ENCODE measurements around the gene RASGRP2.

RASGRP2 gene

DNA sequence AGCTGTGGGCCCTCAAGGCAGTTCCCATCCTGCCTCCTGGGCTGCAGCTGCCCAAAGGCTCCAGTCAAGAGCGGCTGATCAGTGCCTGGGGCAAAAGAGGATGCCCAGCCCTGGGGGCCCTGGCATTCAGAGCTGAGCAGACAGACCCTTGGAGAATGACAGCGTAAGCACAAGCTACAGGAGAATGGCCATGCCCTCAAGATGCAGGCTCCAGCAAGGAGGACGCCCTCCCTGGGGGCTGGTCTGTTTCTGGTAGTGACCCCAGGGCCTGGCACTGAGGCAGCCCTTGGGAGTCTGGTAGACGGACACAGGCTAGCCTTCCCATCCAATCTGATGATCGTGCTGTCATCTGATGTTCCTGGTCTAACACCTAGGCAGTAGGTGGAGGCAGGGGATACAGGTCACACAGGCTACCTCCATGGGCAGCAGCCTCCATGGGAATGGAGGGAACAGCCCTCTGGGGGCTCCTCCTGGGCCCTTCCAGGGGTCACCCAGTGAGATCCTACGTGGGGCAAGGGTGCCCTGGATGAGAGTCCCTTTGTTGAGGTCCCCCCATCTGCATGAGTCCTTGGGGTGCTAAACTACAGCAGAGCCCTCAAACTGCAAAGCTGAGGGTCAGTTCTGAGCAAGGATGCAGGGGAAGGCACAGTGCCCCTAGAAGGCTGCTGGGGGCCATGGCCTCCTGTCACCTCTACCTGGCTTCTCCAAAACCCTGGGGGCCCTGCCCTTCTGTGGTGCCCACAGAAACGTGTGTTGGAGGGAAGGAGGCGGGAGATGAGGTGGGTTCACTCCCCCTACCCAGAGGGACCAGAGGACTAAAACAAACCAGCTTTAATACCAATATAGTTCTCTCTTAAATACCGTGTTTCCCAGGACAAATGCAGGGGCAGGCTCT lies 44.6 kb upstream of the RASGRP2 start:
- in situ Hi-C loops (cut with MboI; ENCODE audit: low sequenced_read_pairs, unreplicated experiment) = no loop called here
- DNase-seq (ENCODE audit: low spot score) = peak; percentile 13
- TF ChIP-seq, protein P1, sequence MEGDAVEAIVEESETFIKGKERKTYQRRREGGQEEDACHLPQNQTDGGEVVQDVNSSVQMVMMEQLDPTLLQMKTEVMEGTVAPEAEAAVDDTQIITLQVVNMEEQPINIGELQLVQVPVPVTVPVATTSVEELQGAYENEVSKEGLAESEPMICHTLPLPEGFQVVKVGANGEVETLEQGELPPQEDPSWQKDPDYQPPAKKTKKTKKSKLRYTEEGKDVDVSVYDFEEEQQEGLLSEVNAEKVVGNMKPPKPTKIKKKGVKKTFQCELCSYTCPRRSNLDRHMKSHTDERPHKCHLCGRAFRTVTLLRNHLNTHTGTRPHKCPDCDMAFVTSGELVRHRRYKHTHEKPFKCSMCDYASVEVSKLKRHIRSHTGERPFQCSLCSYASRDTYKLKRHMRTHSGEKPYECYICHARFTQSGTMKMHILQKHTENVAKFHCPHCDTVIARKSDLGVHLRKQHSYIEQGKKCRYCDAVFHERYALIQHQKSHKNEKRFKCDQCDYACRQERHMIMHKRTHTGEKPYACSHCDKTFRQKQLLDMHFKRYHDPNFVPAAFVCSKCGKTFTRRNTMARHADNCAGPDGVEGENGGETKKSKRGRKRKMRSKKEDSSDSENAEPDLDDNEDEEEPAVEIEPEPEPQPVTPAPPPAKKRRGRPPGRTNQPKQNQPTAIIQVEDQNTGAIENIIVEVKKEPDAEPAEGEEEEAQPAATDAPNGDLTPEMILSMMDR (IDR thresholded peaks at IDR 0.05; ENCODE audit: borderline replicate concordance, control extremely low read depth, extremely low read depth, insufficient read depth, missing control alignments) = no peak

DNA sequence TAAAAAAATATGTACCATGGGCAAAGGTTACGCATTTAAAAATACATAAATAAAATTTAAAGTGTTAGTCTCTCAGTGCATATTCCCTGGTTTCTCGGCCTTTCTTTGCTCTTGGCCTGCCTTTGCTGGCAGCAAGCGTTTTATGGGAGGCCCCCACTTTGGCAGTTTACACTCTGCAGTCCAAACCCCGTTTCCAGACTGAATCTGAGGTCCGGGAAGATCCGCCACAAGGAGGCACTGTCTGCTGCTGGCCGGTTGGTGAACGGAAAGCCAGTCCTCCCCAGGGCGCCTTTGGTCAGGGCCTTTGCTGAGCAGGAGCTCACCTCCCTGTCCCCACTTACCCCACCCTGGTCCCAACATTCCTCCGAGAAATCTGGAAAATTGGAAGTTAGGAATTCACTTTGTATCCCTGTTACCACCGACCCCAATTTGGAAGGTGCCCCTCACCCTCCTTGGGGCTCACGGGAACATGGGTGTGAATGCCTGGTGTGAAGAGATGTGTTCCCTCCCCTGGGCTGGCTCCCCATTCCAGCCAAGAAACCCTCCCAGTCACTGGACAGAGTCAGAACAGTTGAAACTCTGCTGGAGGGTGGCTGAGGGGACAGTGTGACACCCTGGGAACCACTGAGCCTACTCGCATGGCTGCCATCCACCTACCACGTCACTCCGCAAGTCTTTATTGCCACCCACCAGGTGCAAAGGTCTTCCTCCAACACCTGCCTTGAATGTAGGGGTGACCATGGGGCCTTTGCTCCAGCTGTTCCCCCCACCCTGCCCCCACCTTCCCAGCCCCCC lies 43.8 kb upstream of the RASGRP2 start:
- TF ChIP-seq, protein P1 (IDR thresholded peaks at IDR 0.05; ENCODE audit: borderline replicate concordance, control extremely low read depth, extremely low read depth, insufficient read depth, missing control alignments) = peak; percentile 68
- DNase-seq (ENCODE audit: low spot score) = peak; percentile 82
- in situ Hi-C loops (cut with MboI; ENCODE audit: low sequenced_read_pairs, unreplicated experiment) = no loop called here

DNA sequence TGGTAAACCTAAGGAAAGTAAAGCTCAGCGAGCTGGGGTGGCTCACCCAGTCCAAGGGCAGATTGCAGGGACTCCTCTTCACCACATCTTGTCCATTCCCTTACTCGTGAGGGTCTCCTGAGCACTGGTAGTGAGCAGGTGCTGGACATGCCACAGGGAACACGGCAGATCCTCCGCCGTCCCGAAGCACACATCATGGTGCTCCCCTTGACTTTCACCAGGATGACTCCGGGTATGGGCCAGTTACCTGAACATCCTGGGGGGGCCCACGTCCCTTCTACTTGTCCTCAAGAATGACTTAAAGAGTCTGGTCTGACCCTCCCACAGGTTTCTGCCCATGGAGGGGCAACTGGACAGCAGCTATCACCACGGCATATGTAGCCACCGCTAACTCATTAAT lies 42.4 kb upstream of the RASGRP2 start:
- in situ Hi-C loops (cut with MboI; ENCODE audit: low sequenced_read_pairs, unreplicated experiment) = no loop called here
- TF ChIP-seq, protein P1 (IDR thresholded peaks at IDR 0.05; ENCODE audit: borderline replicate concordance, control extremely low read depth, extremely low read depth, insufficient read depth, missing control alignments) = no peak
- DNase-seq (ENCODE audit: low spot score) = no peak

DNA sequence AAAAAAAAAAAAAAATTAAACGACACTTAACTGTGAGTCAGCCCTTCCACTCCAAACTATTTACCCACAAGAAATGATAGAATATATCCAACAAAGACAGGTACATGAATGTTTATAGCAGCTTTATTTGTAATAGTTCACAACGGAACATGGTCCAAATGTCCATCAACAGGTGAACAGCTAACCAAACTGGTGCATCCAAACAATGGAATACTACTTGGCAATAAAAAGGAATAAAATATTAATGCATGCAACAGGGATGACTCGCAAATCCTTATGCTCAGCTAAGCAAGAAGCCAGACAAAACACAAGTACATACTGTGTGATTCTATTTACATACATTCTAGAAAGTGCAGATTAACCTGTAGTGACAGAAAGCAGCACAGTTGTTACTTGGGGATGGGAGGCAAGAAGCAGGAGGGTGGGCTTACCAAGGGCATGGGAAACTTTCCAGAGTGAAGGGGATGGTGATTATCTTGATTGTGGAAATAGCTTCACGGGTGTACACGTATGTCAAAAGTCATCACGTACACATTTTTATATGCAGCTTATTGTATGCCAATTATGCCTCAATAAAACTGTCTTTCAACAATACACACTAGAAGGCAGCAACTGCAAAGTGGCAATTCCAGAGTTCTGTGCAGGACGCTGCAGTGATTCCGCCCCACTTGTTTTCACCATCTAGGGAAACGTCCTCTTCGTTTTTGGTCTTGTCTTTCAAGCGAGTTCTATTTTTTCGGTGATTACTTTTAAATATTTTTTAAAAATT lies 41.1 kb upstream of the RASGRP2 start:
- TF ChIP-seq, protein P1 (IDR thresholded peaks at IDR 0.05; ENCODE audit: borderline replicate concordance, control extremely low read depth, extremely low read depth, insufficient read depth, missing control alignments) = no peak
- in situ Hi-C loops (cut with MboI; ENCODE audit: low sequenced_read_pairs, unreplicated experiment) = no loop called here
- no peak for DNase-seq (ENCODE audit: low spot score)

DNA sequence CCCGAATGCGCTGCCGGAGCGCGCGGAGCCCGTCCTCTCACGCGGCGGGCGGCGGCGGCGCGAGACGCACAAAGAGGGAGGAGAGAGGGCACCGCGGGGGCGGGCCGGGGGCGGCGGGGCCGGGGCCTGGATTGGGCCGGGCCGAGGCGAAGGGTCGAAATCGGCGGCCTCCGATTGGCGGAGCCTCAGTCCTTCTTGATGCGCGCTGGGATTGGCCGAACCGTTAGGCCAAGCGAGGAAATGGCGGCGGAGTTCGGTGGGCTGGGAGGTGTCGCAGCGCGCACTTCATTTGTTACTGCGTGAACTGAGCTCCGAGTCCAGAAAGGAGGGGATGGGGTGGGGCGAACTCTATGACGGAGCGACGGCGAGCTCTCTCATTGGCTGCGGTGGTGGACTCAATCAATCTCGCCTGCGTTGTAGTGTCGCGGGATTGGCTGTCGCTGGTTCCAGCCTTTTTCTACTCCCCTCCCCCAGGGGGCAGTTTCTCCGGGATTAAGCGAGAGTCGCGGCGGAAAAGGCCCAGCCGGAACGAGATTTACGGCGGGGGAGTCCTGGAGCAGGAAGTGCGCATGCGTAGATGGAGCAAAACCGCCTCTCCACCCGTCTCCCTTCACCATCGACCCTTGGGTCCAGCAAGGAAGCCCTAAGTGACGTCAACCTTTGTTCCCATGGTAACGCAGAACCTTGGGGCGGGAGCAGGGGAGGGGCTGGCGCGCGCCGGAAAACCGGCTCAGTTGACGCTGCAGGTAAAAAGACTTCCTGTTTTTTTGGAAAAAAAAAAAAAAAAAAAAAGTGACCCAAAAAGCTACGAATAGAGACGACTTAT lies 34.7 kb upstream of the RASGRP2 start, which contains the start of gene SF1:
Gene SF1 (minus strand): TSS at position 70 of the 826 bp plus-strand sequence. CDS start 150 bp downstream, outside the sequence.
- DNase-seq (ENCODE audit: low spot score) = peak; percentile 97
- in situ Hi-C loops (cut with MboI; ENCODE audit: low sequenced_read_pairs, unreplicated experiment) = no loop called here
- TF ChIP-seq, protein P1 (IDR thresholded peaks at IDR 0.05; ENCODE audit: borderline replicate concordance, control extremely low read depth, extremely low read depth, insufficient read depth, missing control alignments) = no peak

All from GM13976 (cell line).